GM13977 (cell line): ENCODE results near the gene CUX1.
"Not testable (repeated sequence)": the region's sequence is repeated elsewhere in the genome, so short reads cannot be mapped to it uniquely, and the experiment has no call there.

Source experiments
- DNase-seq: peaks from one replicate; pipeline ENCODE4 v3.0.0; 2012; ENCODE audit warnings: low spot score
- CTCF ChIP-seq: IDR thresholded peaks from 2 replicates; pipeline ENCODE4 v1.5.1; 2012; ENCODE audit warnings: mild to moderate bottlenecking, control low read depth; ENCODE audit not compliant: insufficient read depth; ENCODE audit errors: extremely low read depth, missing control alignments
- in situ Hi-C: fragments of 300-500 bp; cut with MboI; formaldehyde crosslinking; loops from one replicate; pipeline ENCODE4 v1.12.0; 2022; ENCODE audit warnings: low sequenced_read_pairs, low pct_unique_long_range_greater_than_20kb, mixed read lengths, inconsistent platforms; ENCODE audit not compliant: unreplicated experiment

The CUX1 gene

GRCh38 chr7:101783381-101784181 lies 33.8 kb upstream of the CUX1 start:
- TF ChIP-seq CTCF: no peak
- DNase-seq: no peak
- in situ Hi-C loops: no loop called here

GRCh38 chr7:101784292-101785127 lies 32.9 kb upstream of the CUX1 start:
- DNase-seq: no peak
- no peak for TF ChIP-seq CTCF
- in situ Hi-C loops: no loop called here

- DNase-seq: no peak
- TF ChIP-seq CTCF: no peak
- in situ Hi-C loops: no loop called here
Observed at GRCh38 chr7:101787864-101788263, 29.6 kb upstream of the CUX1 start.

GRCh38 chr7:101788517-101788916 lies 28.9 kb upstream of the CUX1 start:
- TF ChIP-seq CTCF: no peak
- in situ Hi-C loops: no loop called here
- no peak for DNase-seq

- in situ Hi-C loops: no loop called here
- no peak for TF ChIP-seq CTCF
- DNase-seq: no peak
Observed at GRCh38 chr7:101790566-101791293, 26.7 kb upstream of the CUX1 start.

- DNase-seq: no peak
- TF ChIP-seq CTCF: no peak
- in situ Hi-C loops: no loop called here
Observed at GRCh38 chr7:101792051-101792681, 25.3 kb upstream of the CUX1 start.

- in situ Hi-C loops, DNase-seq: not testable (repeated sequence)
Observed at GRCh38 chr7:101792682-101793071, 24.7 kb upstream of the CUX1 start.
